HCT116 (cell line): ENCODE measurements around the gene OXTR. TPM values are rescaled to one million over a fixed set of nuclear protein-coding genes. Genes with fewer than 3 reads are reported as not detected.

Experiments used
- ATAC-seq: fragments of 200-7000 bp; cut with Tn5 transposase; 2 replicates; pipeline ENCODE4 v1.9.1; 2020; ENCODE audit warnings: mild to moderate bottlenecking, moderate library complexity
- BruUV-seq: library from RNA; stranded (reverse); fragments of 400-500 nt; replicated peaks from 2 replicates; lab custom pipeline; 2021; lab: Mats Ljungman, UMichigan
- CTCF ChIA-PET: fragments of 300-600 bp; sonication (Branson Sonifier 250); formaldehyde crosslinking; loops from one replicate; lab custom pipeline; 2021; ENCODE audit warnings: antibody characterized with exemption; lab: Charles Lee
- POLR2A ChIA-PET: fragments of 300-600, 350-600 bp; sonication (Branson Sonifier 250); formaldehyde crosslinking; loops from one replicate; lab custom pipeline; 2021; ENCODE audit warnings: antibody characterized with exemption; lab: Charles Lee
- RAD21 ChIA-PET, 2 experiments: fragments of 300-600 bp; sonication (Branson Sonifier 250); formaldehyde crosslinking; loops; one replicate each; lab custom pipeline; 2023; ENCODE audit warnings: low total read pairs in 2 of 2; ENCODE audit not compliant: uncharacterized antibody in 2 of 2, unreplicated experiment in 2 of 2, low non-redundant PET in 1 of 2; lab: Charles Lee
- DNase-seq: peaks from one replicate; pipeline ENCODE4 v3.0.0-alpha.2; 2010; ENCODE audit warnings: low read depth, low spot score
- H2AFZ ChIP-seq: fragments of 200-600 bp; shearing (Covaris generic), sonication (generic); 2 replicates; pipeline ENCODE4 v1.6.1; 2017; ENCODE audit warnings: low read depth, mixed run types, mixed read lengths, antibody characterized with exemption, low read length; ENCODE audit not compliant: poor library complexity, severe bottlenecking
- H3K27ac ChIP-seq: 2 replicates; pipeline ENCODE4 v1.5.1; 2012; ENCODE audit warnings: low read depth, low read length
- H3K27me3 ChIP-seq: fragments of 200-600 bp; sonication (generic); 2 replicates; pipeline ENCODE4 v1.6.1; 2016; ENCODE audit warnings: mixed run types, low read length, mixed read lengths; ENCODE audit not compliant: insufficient read depth
- H3K36me3 ChIP-seq, 2 experiments: fragments of 200-500 bp in 1 of 2; fragments of 200-600 bp in 1 of 2; sonication (Bioruptor generic) in 1 of 2; sonication (generic) in 1 of 2; 2 replicates each; pipeline versions ENCODE4 v1.5.1 to v1.6.1; 2014 to 2016; ENCODE audit warnings: low read length in 2 of 2, inconsistent platforms in 1 of 2, mixed read lengths in 1 of 2, mixed run types in 1 of 2; ENCODE audit not compliant: insufficient read depth in 2 of 2, control insufficient read depth in 1 of 2
- H3K4me1 ChIP-seq, 2 experiments: fragments of 200-600 bp in 1 of 2; sonication (generic) in 1 of 2; 2 replicates each; pipeline versions ENCODE4 v1.5.1 to v1.6.1; 2012 to 2017; ENCODE audit warnings: low read length in 2 of 2, inconsistent platforms in 1 of 2, mild to moderate bottlenecking in 1 of 2, mixed read lengths in 1 of 2, mixed run types in 1 of 2, moderate library complexity in 1 of 2; ENCODE audit not compliant: insufficient read depth in 2 of 2, control insufficient read depth in 1 of 2
- H3K4me2 ChIP-seq: fragments of 200-600 bp; sonication (generic); 2 replicates; pipeline ENCODE4 v1.6.1; 2017; ENCODE audit warnings: mixed run types, low read length, mixed read lengths
- H3K4me3 ChIP-seq, 2 experiments: fragments of 200-600 bp in 1 of 2; sonication (generic) in 1 of 2; replicated peaks in 1 of 2; 2 replicates each; pipeline ENCODE4 v1.5.1; 2011 to 2016; ENCODE audit warnings: low read length in 2 of 2, control low read depth in 1 of 2, low read depth in 1 of 2, mild to moderate bottlenecking in 1 of 2, mixed read lengths in 1 of 2, mixed run types in 1 of 2
- H3K79me2 ChIP-seq: fragments of 200-600 bp; sonication (generic); 2 replicates; pipeline ENCODE4 v1.6.1; 2017; ENCODE audit warnings: mild to moderate bottlenecking, mixed run types, low read length, moderate library complexity, mixed read lengths; ENCODE audit not compliant: insufficient read depth
- H3K9ac ChIP-seq: fragments of 200-600 bp; sonication (generic); 2 replicates; pipeline ENCODE4 v1.6.1; 2016; ENCODE audit warnings: low read length, mixed read lengths
- H3K9me2 ChIP-seq: fragments of 200-600 bp; sonication (generic), shearing (Covaris generic); 2 replicates; pipeline ENCODE4 v1.6.1; 2017; ENCODE audit warnings: mixed run types, mild to moderate bottlenecking, moderate library complexity; ENCODE audit not compliant: insufficient read depth
- H3K9me3 ChIP-seq, 2 experiments: fragments of 200-500 bp in 1 of 2; fragments of 200-600 bp in 1 of 2; sonication (Bioruptor generic) in 1 of 2; sonication (generic) in 1 of 2; 2 replicates each; pipeline ENCODE4 v1.6.1; 2014 to 2017; ENCODE audit warnings: low read length in 2 of 2, mixed read lengths in 2 of 2, inconsistent platforms in 1 of 2, low read depth in 1 of 2, mild to moderate bottlenecking in 1 of 2, mixed run types in 1 of 2, moderate library complexity in 1 of 2; ENCODE audit not compliant: control insufficient read depth in 1 of 2, insufficient read depth in 1 of 2
- H4K20me1 ChIP-seq: fragments of 200-600 bp; sonication (generic), shearing (Covaris generic); 2 replicates; pipeline ENCODE4 v1.6.1; 2017; ENCODE audit warnings: mixed run types, mild to moderate bottlenecking, moderate library complexity; ENCODE audit not compliant: insufficient read depth
- CBX3 ChIP-seq: IDR thresholded peaks from 2 replicates; pipeline ENCODE4 v1.6.1; 2012; ENCODE audit warnings: low read depth
- EGR1 ChIP-seq: IDR thresholded peaks from 2 replicates; pipeline ENCODE4 v1.6.1; 2012; ENCODE audit warnings: low read depth
- ELF1 ChIP-seq: IDR thresholded peaks from 2 replicates; pipeline ENCODE4 v1.6.1; 2012; ENCODE audit warnings: low read depth, borderline replicate concordance
- EZH2 ChIP-seq: fragments of 200-600 bp; sonication (generic); IDR thresholded peaks from 2 replicates; pipeline ENCODE4 v1.6.1; 2017; ENCODE audit warnings: antibody characterized with exemption, mixed run types
- RAD21 ChIP-seq: IDR thresholded peaks from 2 replicates; pipeline ENCODE4 v1.6.1; 2012; ENCODE audit warnings: low read depth, mild to moderate bottlenecking
- intact Hi-C: fragments of 100-400 bp; cut with micrococcal nuclease; formaldehyde crosslinking; loops from 2 replicates; pipeline ENCODE4 v1.10.0; 2022
- total RNA-seq: library from RNA; stranded (reverse); gene quantifications from one replicate; pipeline ENCODE4 v1.2.1, GENCODE V29; 2021; ENCODE audit not compliant: unreplicated experiment
- TF ChIP-seq, protein P1 (sequence below): IDR thresholded peaks from 2 replicates; pipeline ENCODE4 v1.6.1; 2011; ENCODE audit warnings: mild to moderate bottlenecking, low read length, moderate library complexity; ENCODE audit not compliant: insufficient replicate concordance; ENCODE audit errors: extremely low read depth
- TF ChIP-seq, protein P2 (sequence below), 3 experiments: fragments of 200-600 bp in 1 of 3; sonication (generic) in 1 of 3; IDR thresholded peaks in 2 of 3; conservative IDR thresholded peaks in 1 of 3; 2 replicates each; pipeline ENCODE4 v1.5.1; 2012 to 2017; ENCODE audit warnings: low read depth in 2 of 3, low read length in 2 of 3, antibody characterized with exemption in 1 of 3, borderline replicate concordance in 1 of 3, control low read depth in 1 of 3, mild to moderate bottlenecking in 1 of 3, mixed read lengths in 1 of 3, mixed run types in 1 of 3, moderate library complexity in 1 of 3; ENCODE audit not compliant: insufficient read depth in 1 of 3

The OXTR gene
- total RNA-seq, 1 experiment from 2014 or later, result 1.3 TPM

DNA sequence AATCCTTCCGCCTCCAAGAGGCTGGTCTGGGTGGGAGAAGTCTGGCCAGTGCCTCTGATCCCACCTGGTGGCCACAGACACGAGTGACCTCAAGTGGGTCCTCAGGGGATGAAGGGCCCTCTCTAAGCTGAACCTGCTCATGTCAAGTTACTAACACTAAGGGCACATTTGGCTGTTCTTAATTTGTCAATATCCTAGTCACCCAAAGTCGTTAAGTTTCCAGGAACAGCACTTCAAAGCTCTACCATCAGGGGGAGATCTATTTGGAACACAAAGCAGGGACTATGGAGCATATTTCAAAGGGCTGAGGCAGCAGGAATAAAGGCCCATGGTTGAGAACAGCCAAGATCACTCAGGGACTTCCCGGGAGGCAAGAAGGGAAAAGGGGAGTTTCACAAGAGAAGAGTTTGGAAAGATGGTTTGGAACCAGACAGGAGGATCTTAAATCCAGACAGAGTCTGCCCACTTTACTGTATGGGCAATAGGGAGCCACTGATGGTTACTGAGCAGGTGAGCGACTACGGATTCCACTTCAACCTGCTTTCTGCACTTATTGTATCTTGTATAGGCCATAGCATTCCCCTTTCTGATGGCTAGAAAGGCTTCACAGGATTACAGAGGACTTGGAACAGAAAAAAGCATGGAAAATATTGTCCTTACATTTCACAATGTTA is 13.7 kb downstream of the OXTR start:
- Histone ChIP-seq H2AFZ (no peak overlapping the region), H3K9me3 (no peaks in the 10 kb centered on the region), H3K36me3 (no peaks in the 10 kb centered on the region), H3K9ac (no peak overlapping the region), H3K9me2 (no peaks in the 10 kb centered on the region), H4K20me1 (no peaks in the 10 kb centered on the region), H3K79me2 (no peaks in the 10 kb centered on the region), H3K27me3 (no peaks in the 10 kb centered on the region)
- ATAC-seq, result peak; percentile 84
- CTCF ChIA-PET, result interaction anchor here (1.5 to 1.6 kb wide), 2 partner anchors 14 kb away, joined by 7 to 10 read pairs; partner anchors contain the start of gene OXTR
- RAD21 ChIA-PET, result no interaction called here
- no TSS peak for BruUV-seq
- TF ChIP-seq EGR1 (no peak), ELF1 (no peak), RAD21 (peak; percentile 43; the same call in 1 of the 2 replicates), CBX3 (no peak), EZH2 (no peak)
- TF ChIP-seq, protein P1, sequence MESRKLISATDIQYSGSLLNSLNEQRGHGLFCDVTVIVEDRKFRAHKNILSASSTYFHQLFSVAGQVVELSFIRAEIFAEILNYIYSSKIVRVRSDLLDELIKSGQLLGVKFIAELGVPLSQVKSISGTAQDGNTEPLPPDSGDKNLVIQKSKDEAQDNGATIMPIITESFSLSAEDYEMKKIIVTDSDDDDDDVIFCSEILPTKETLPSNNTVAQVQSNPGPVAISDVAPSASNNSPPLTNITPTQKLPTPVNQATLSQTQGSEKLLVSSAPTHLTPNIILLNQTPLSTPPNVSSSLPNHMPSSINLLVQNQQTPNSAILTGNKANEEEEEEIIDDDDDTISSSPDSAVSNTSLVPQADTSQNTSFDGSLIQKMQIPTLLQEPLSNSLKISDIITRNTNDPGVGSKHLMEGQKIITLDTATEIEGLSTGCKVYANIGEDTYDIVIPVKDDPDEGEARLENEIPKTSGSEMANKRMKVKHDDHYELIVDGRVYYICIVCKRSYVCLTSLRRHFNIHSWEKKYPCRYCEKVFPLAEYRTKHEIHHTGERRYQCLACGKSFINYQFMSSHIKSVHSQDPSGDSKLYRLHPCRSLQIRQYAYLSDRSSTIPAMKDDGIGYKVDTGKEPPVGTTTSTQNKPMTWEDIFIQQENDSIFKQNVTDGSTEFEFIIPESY, result no peak
- TF ChIP-seq, protein P2, sequence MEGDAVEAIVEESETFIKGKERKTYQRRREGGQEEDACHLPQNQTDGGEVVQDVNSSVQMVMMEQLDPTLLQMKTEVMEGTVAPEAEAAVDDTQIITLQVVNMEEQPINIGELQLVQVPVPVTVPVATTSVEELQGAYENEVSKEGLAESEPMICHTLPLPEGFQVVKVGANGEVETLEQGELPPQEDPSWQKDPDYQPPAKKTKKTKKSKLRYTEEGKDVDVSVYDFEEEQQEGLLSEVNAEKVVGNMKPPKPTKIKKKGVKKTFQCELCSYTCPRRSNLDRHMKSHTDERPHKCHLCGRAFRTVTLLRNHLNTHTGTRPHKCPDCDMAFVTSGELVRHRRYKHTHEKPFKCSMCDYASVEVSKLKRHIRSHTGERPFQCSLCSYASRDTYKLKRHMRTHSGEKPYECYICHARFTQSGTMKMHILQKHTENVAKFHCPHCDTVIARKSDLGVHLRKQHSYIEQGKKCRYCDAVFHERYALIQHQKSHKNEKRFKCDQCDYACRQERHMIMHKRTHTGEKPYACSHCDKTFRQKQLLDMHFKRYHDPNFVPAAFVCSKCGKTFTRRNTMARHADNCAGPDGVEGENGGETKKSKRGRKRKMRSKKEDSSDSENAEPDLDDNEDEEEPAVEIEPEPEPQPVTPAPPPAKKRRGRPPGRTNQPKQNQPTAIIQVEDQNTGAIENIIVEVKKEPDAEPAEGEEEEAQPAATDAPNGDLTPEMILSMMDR (IDR thresholded peaks at IDR 0.05 in 2 of 3, conservative IDR thresholded peaks at IDR 0.05 in 1 of 3; ENCODE audit: borderline replicate concordance in 1 of 3, insufficient read depth in 1 of 3, low read depth in 2 of 3, low read length in 2 of 3), result peak; percentile 30 to 66 (median 60); a peak in 5 of 6 replicates
- TF ChIP-seq, all 23 proteins: peak for 2
- Histone ChIP-seq H3K4me2 (no peak overlapping the region), H3K4me3 (no peak overlapping the region), H3K27ac (no peak overlapping the region), H3K4me1 (peaks cover 0 to 9% of the 10 kb centered on the region in 2 experiments; a peak in 1 of 4 replicates)
- peak; percentile 37 for DNase-seq
- POLR2A ChIA-PET, result no interaction called here
- intact Hi-C loops, result no loop called here
